IPS-20b (cell line): ENCODE results near the gene VWF.

Experiments used
- H3K27ac ChIP-seq: one replicate; pipeline ENCODE4 v1.5.1; 2013; ENCODE audit warnings: low read length
- H3K27me3 ChIP-seq: 2 replicates; pipeline ENCODE4 v1.6.1; 2013; ENCODE audit warnings: mild to moderate bottlenecking, low read length, inconsistent platforms; ENCODE audit not compliant: insufficient read depth
- H3K36me3 ChIP-seq: 2 replicates; pipeline ENCODE4 v1.6.1; 2013; ENCODE audit warnings: low read depth, mild to moderate bottlenecking, inconsistent platforms, low read length, moderate library complexity; ENCODE audit not compliant: insufficient read depth
- H3K4me1 ChIP-seq: 2 replicates; pipeline ENCODE4 v1.6.1; 2013; ENCODE audit warnings: mild to moderate bottlenecking, control low read depth, inconsistent platforms, low read length, moderate library complexity; ENCODE audit not compliant: insufficient read depth
- H3K4me3 ChIP-seq: 2 replicates; pipeline ENCODE4 v1.5.1; 2013; ENCODE audit warnings: mild to moderate bottlenecking, low read length, inconsistent platforms
- H3K9ac ChIP-seq: 2 replicates; pipeline ENCODE4 v1.6.1; 2013; ENCODE audit warnings: low read depth, mild to moderate bottlenecking, inconsistent platforms, low read length, moderate library complexity
- H3K9me3 ChIP-seq: 2 replicates; pipeline ENCODE4 v1.6.1; 2013; ENCODE audit warnings: mild to moderate bottlenecking, low read depth, low read length, inconsistent platforms; ENCODE audit not compliant: insufficient read depth

VWF gene

DNA sequence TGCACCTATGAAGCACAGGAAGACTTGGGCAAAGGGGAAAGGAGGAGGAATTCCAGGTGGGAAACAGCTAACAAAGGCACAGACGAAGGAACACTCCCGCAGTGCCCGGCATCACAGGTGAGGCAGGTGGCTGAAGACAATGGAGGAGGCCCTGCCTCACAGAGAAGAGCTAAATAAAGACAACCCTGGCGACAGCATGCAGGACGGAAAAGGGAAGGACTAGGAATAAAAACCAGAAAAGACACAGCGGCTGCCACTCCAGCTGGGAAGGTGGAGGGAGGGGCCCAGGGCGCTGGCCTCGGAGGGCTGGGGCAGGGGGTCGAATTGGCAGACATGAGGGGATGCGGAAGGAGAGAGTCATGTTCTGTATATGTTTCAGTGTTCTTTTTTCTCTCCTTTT lies 136.4 kb downstream of the VWF start:
- no peak overlapping the region for H3K4me3 ChIP-seq
- H3K27me3 ChIP-seq: no peaks in the 10 kb centered on the region
- H3K27ac ChIP-seq: no peak overlapping the region
- H3K4me1 ChIP-seq: peaks cover 13% of the 10 kb centered on the region; the same call in 1 of the 2 replicates
- H3K36me3 ChIP-seq: no peaks in the 10 kb centered on the region
- no peaks in the 10 kb centered on the region for H3K9me3 ChIP-seq
- peak overlapping the region; percentile 43; the same call in 1 of the 2 replicates for H3K9ac ChIP-seq

DNA sequence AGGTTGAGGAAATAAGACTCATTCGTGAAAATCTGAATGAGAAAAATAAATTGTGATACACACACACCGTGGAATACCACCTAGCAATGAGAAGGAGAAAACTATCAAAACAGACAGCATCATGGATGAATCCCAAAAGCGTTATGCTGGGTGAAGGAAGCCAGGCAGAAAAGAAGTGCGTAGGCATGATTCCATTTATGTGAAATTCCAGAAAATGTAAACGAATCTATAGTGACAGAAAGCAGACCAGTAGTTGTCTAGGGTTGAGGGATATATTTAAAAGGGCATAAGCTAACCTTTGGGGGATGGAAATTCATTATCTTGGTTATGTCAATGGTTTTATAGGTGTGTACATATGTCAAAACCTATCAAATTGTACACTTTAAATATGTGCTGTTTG lies 136.9 kb downstream of the VWF start:
- no peak overlapping the region for H3K27ac ChIP-seq
- peak overlapping the region; percentile 43; the same call in 1 of the 2 replicates for H3K9ac ChIP-seq
- H3K9me3 ChIP-seq: no peaks in the 10 kb centered on the region
- no peaks in the 10 kb centered on the region for H3K36me3 ChIP-seq
- H3K27me3 ChIP-seq: no peaks in the 10 kb centered on the region
- H3K4me3 ChIP-seq: no peak overlapping the region
- peaks cover 13% of the 10 kb centered on the region; the same call in 1 of the 2 replicates for H3K4me1 ChIP-seq

DNA sequence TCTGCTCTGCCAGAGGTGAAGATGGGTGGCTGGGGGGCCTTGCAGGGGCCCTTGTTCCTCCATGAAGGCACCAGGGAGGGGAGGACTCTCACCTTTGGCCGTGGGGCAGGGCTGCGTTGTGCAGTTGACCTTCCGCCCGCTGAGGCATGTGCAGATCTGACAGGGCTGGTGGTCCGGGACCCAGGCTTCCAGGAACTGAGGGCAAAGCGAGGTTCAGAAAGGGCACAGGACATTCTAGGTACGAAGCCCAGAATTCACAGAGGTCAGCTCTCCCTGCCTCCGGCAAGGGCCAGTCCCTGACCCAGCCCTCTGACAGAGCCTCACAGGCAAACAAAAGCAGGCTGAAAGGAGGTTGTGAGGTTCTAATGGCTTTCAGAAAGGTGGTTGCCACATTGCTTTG lies 139.0 kb downstream of the VWF start:
- Histone ChIP-seq H3K4me3 (no peak overlapping the region), H3K27me3 (no peaks in the 10 kb centered on the region), H3K9ac (no peak overlapping the region), H3K27ac (no peak overlapping the region), H3K36me3 (no peaks in the 10 kb centered on the region), H3K9me3 (no peaks in the 10 kb centered on the region), H3K4me1 (peaks cover 13% of the 10 kb centered on the region; the same call in 1 of the 2 replicates)

DNA sequence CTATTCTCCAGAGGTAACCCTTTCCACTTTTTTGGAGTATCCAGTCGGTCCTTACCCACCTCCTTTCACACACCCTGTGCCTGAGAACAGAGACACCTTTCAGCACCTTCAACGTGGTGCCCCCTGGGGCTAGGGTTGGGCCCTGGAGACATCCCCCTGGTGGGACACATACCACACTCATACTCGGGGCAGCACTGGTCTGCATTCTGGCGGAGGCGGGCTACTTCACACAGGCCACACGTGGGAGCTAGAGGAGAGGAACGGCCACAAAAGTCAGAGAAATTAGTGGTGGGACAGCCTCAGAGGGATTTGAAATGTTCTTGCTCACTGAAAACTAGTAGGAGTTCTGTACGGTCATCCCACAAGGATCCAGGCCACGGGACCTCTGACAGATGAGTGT lies 139.6 kb downstream of the VWF start:
- Histone ChIP-seq H3K9me3 (no peaks in the 10 kb centered on the region), H3K4me3 (no peak overlapping the region), H3K27me3 (no peaks in the 10 kb centered on the region), H3K36me3 (no peaks in the 10 kb centered on the region), H3K4me1 (peaks cover 13% of the 10 kb centered on the region; the same call in 1 of the 2 replicates), H3K9ac (no peak overlapping the region), H3K27ac (no peak overlapping the region)

DNA sequence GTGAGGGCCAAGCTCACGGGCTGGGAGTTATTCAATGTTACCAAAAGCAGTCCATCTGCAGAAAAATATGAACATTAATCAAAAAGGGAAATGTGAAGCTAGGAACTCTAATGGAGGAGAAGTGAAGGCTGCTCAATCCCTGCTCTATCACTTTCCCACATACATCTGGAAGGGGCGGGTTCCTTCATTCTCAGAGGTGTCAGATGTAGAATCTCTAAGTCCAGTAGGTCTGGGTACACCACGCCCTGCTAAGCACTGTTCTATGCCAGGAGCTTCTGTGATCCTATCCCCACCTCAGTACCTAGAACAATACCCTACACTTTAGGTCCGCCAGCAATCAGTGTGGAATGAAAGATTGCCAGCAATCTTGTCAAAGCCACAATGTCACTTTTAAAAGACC lies 142.4 kb downstream of the VWF start:
- no peaks in the 10 kb centered on the region for H3K36me3 ChIP-seq
- no peaks in the 10 kb centered on the region; the same call in 1 of the 2 replicates for H3K4me1 ChIP-seq
- H3K9me3 ChIP-seq: no peaks in the 10 kb centered on the region
- H3K27me3 ChIP-seq: no peaks in the 10 kb centered on the region
- no peak overlapping the region for H3K27ac ChIP-seq
- no peak overlapping the region for H3K9ac ChIP-seq
- no peak overlapping the region for H3K4me3 ChIP-seq

DNA sequence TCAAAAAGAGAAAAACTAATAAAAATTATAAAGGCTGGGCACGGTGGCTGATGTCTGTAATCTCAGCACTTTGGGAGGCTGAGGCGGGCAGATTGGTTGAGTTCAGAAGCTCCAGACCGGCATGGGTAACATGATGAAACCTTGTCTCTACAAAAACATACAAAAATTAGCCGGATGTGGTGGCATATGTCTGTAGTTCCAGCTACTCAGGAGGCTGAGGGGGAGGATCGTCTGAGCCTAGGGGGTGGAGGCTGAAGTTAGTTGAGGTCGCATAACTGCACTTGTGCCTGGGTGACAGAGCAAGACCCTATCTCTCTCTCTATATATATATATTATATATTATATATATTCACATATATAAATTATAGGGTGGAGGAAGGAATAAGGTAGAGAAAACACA lies 146.9 kb downstream of the VWF start:
- Histone ChIP-seq H3K36me3 (no peaks in the 10 kb centered on the region), H3K4me3 (no peak overlapping the region), H3K27me3 (no peaks in the 10 kb centered on the region), H3K4me1 (no peaks in the 10 kb centered on the region), H3K27ac (no peak overlapping the region), H3K9me3 (no peaks in the 10 kb centered on the region), H3K9ac (no peak overlapping the region)

DNA sequence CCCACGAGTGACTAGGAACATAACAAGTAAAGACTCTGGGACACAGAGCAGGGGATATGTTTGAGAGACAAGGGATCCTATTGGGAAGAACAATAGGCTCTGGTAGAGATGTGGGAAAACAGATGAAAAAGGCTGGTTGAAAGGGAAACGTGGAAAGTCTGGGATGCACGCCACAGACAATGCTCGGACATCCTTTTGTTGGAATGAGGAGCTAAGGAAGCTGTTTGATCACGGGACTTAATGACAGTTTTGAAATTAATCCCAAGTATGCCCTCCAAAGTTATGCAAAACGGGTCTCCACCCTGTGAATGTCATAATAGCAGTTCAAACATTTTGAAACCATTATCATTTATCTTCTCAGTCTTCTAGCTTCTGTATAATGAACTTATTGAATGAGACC lies 147.8 kb downstream of the VWF start:
- Histone ChIP-seq H3K9me3 (no peaks in the 10 kb centered on the region), H3K4me3 (no peak overlapping the region), H3K4me1 (no peaks in the 10 kb centered on the region), H3K36me3 (no peaks in the 10 kb centered on the region), H3K27me3 (no peaks in the 10 kb centered on the region), H3K27ac (no peak overlapping the region), H3K9ac (no peak overlapping the region)

DNA sequence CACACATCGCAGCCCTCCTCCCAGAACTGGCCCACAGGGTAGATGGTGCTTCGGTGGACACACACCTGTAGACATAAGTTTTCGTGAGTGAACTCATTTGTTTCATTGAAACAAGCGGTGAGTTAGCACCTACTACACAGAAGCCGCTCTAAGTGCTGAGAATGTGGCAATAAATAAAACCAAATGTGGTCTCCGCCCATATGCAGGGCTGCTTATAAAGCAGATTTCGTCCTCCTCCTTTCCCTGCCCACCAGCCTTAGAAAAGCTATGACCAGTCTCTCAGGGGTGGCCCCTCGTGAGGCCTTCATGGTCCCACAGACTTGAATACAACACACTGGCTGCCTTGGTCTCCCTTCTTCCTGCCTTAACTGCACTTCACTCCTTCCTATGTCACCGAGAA lies 148.3 kb downstream of the VWF start:
- Histone ChIP-seq H3K27me3 (no peaks in the 10 kb centered on the region), H3K27ac (no peak overlapping the region), H3K9me3 (no peaks in the 10 kb centered on the region), H3K36me3 (no peaks in the 10 kb centered on the region), H3K9ac (no peak overlapping the region), H3K4me1 (no peaks in the 10 kb centered on the region), H3K4me3 (no peak overlapping the region)

DNA sequence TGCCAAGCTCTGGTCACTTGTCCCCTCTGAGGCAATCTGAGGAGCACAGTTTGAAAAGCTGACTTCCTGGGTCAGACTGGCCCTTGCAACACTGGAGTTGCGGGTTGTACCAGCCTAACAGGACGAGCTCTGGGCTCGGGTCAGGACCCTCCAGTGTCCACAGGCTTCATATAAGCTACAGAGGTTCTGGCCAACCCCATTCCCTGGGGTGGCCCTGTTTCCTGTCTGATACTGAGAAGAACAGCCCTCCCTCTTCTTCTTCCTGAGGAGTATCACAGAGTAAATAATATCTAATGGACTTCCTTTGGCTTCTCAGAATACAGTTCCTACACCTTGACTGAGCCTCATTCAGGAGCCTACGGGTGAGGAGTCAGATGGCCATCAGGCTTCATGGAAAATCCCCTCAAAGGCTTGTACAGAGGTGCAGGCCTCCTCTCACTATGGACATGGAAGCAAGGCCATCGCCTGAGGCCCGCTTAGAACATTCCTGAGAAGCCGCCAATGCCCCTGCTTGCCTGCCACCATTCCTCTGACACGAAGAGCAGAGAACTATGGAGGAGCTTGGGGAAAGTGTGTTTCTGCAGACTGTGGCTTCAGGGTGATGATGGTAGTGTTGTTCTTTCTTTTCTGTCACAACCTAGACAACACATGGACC lies 150.9 kb downstream of the VWF start:
- Histone ChIP-seq H3K4me3 (no peak overlapping the region), H3K27ac (no peak overlapping the region), H3K9ac (no peak overlapping the region), H3K4me1 (no peaks in the 10 kb centered on the region), H3K9me3 (no peaks in the 10 kb centered on the region), H3K36me3 (no peaks in the 10 kb centered on the region), H3K27me3 (no peaks in the 10 kb centered on the region)

DNA sequence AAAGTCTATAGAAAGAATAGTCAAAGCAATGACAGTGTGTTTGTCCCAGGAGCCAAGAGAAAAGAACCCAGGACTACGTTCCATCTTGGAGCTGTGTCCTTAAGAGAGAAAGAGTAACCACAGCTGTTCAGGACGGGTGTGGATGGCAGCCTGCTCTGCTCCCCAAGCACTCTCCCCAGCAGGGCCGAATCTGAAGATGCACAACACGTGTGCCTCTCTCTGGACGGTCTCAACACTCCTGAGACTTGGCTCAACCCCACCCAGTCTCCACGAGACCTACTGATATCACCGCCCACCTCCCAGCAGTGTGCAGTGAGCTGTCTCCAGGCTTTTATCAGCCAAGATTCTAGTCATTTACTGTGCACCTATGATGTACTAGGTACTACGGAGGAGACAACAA lies 152.1 kb downstream of the VWF start:
- H3K4me3 ChIP-seq: no peak overlapping the region
- H3K36me3 ChIP-seq: no peaks in the 10 kb centered on the region
- H3K4me1 ChIP-seq: no peaks in the 10 kb centered on the region
- no peaks in the 10 kb centered on the region for H3K27me3 ChIP-seq
- no peak overlapping the region for H3K9ac ChIP-seq
- no peak overlapping the region for H3K27ac ChIP-seq
- no peaks in the 10 kb centered on the region for H3K9me3 ChIP-seq

DNA sequence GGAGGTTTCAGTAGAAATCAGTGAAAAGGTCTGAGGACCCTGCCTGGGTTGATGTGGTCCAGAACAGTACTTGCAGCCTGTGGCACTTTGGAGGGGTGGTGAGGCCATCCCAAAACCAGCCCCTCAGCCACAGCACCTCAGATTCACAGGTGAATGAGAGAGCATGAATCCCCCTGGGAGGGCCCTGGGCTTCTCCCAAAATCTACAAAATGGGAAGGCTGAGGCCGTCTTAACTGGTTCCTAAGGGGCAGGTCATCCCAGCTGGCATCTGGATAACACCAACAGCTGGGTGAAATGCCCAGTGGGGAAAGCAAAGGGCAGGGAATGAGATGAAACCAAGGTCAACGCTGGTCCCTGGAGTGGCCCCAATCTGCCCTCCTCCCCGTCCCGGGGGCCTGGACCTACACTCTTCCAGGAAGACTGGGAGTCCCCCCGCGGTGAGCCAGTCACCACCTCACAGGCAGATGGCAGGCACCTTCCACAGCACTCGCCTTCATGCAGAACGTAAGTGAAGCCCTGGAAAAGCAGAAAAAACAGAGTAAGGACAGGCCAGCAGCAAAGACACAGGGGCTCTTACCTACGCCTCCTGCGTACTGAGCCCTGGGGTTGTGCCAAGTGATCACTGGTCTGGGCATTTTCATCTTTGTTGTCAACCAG lies 153.1 kb downstream of the VWF start:
- Histone ChIP-seq H3K4me3 (no peak overlapping the region), H3K4me1 (no peaks in the 10 kb centered on the region), H3K36me3 (no peaks in the 10 kb centered on the region), H3K9ac (no peak overlapping the region), H3K27ac (no peak overlapping the region), H3K27me3 (no peaks in the 10 kb centered on the region), H3K9me3 (no peaks in the 10 kb centered on the region)

DNA sequence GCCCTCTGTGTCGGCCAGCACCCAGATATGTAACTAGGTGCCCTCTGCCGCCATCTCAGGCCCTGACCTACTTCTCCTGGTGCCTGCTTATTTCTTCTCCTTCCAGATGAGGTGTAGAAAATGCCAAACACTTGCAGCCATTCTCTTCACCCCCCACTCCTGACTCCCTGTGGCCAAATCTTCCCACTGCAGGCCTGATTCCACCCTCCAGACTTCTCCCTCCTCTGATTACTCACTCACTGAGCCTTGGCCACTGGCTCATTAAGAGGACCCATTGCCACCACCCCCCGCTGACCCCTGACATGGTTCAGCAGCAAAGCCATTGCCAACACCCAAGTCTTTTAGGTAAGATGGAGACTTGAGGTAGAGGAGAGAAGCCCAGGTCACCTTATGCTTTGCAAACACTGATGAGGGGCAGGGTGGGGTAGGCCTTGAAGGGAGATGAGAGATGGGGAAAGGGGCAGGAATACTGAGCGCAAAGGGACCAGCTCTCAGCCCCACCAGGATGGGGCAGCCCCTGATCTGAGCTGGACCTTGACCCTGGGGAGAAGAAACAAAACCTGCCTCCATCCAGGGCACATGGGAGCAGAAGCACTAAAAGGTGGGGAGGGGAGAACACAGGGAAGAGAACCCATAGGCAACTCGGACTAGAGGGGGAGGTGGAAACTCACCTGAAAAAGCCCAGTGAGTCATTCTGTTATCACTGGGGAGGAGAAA lies 154.3 kb downstream of the VWF start:
- Histone ChIP-seq H3K27ac (no peak overlapping the region), H3K27me3 (peaks cover 7% of the 10 kb centered on the region), H3K4me1 (peaks cover 8% of the 10 kb centered on the region; the same call in 1 of the 2 replicates), H3K9ac (no peak overlapping the region), H3K4me3 (no peak overlapping the region), H3K36me3 (no peaks in the 10 kb centered on the region), H3K9me3 (no peaks in the 10 kb centered on the region)
